GM23338 (cell line): Measurements from ENCODE around the gene AK2.
"Not testable (repeated sequence)": the region's sequence is repeated elsewhere in the genome, so short reads cannot be mapped to it uniquely, and the experiment has no call there.

Experiments
- CREB1 ChIP-seq: fragments of 250-450 bp; sonication (Bioruptor Pico); IDR thresholded peaks from 2 replicates; pipeline ENCODE4 v1.5.0; 2020; ENCODE audit warnings: low read depth, mild to moderate bottlenecking, moderate library complexity
- CTCF ChIP-seq, 2 experiments: fragments of 200-600 bp in 1 of 2; sonication (generic) in 1 of 2; conservative IDR thresholded peaks; 2 replicates each; pipeline versions ENCODE4 v1.5.1 to v1.6.1; 2016 to 2017; ENCODE audit warnings: antibody characterized with exemption in 2 of 2, low read depth in 2 of 2, mild to moderate bottlenecking in 2 of 2, moderate library complexity in 1 of 2
- EZH2 ChIP-seq: fragments of 200-600 bp; sonication (generic); IDR thresholded peaks from one replicate; pipeline ENCODE4 v1.8.0; 2017; ENCODE audit warnings: antibody characterized with exemption, mild to moderate bottlenecking, low read depth; ENCODE audit not compliant: unreplicated experiment
- EZH2phosphoT487 ChIP-seq: fragments of 200-600 bp; sonication (generic); IDR thresholded peaks from one replicate; pipeline ENCODE4 v1.8.1; 2018; ENCODE audit warnings: antibody characterized with exemption; ENCODE audit not compliant: unreplicated experiment
- JUNB ChIP-seq: IDR thresholded peaks from one replicate; pipeline ENCODE4 v1.6.1; 2016; ENCODE audit warnings: antibody characterized with exemption; ENCODE audit not compliant: unreplicated experiment
- POLR2AphosphoS5 ChIP-seq: IDR thresholded peaks from 2 replicates; pipeline ENCODE4 v1.6.1; 2016; ENCODE audit warnings: antibody characterized with exemption, low read depth
- REST ChIP-seq: IDR thresholded peaks from one replicate; pipeline ENCODE4 v1.6.1; 2018; ENCODE audit warnings: antibody characterized with exemption; ENCODE audit not compliant: unreplicated experiment
- STAT1 ChIP-seq: IDR thresholded peaks from one replicate; pipeline ENCODE4 v1.6.1; 2016; ENCODE audit warnings: antibody characterized with exemption; ENCODE audit not compliant: unreplicated experiment

GRCh38 chr1:33068108-33068507 is 31.4 kb upstream of the AK2 start:
- not testable (repeated sequence) for TF ChIP-seq CTCF (conservative IDR thresholded peaks at IDR 0.05; ENCODE audit: low read depth in 2 of 2); EZH2; CREB1 (CRISPR knock-in tag); POLR2AphosphoS5; EZH2phosphoT487; REST; JUNB; STAT1
